ENCODE measurements around the gene GLUL.

The GLUL gene

GRCh38 chr1:182391362-182392049 is at the start of gene GLUL:
GLUL (minus strand) TSS chr1:182391790; CDS start chr1:182388737, 3,053 bp downstream.
- DNase-seq: peak; percentile 78

- no peak for DNase-seq
Observed at GRCh38 chr1:182438326-182438725, 46.7 kb upstream of the GLUL start.

- DNase-seq: no peak
Observed at GRCh38 chr1:182433580-182433979, 42.0 kb upstream of the GLUL start.

GRCh38 chr1:182431278-182431677 is 39.7 kb upstream of the GLUL start:
- no peak for DNase-seq

DNA sequence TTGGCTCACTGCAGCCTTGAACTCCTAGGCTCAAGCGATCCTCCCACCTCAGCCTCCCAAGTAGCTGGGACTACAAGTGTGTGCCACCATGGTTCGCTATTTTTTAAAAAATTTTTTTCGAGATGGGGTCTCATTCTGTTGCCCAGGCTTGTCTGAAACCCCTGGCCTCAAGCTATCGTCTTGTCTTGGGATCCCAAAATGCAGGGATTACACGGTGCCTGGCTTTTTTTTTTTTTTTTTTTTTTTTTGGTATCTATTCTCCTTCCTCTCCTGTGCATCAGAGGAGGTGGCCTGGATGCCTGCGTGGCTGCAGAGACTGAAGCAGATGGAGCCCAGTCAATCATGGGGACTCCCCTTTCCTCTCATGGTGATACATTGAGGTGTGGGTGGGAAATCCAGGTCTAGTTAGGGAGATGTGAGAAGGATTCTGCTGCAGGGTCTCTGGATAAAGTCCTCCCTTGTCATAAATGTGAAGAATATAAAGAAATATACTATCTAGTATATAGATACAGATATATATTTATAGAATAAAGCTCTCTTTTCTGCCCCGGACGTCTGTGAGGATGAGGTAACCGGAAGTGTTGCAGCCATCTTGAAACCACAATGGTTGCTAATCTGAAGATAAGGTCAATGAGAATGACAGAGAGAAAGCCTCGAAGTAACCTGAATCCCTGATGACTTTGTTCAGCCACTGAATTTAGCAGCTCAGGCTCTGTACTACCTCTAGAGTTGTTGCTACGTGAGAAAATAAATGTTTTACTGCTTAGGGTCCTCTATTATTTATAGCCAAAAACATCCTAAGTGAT is 38.9 kb upstream of the GLUL start:
- DNase-seq: peak; percentile 58

DNA sequence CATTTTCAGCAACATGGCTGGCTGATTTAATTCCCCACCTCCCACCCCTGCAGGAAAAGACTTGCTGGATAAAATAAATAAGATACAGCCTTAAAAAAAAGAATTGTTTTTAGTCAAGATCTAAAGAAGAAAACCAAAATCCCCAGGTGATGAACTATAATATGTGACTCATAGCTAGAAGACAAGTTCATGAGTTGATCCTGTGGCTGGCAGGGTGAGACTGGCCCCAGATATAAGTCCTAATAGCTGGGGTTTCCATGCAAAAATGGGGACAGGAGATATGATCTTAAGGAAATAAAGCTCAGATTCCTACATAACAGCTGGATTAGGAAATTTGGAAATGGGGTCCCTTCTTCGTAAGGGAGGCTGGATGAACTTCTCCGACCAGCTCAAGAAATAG is 36.5 kb upstream of the GLUL start:
- no peak for DNase-seq

- DNase-seq: peak; percentile 12
Observed at GRCh38 chr1:182426442-182427430, 35.1 kb upstream of the GLUL start.

DNA sequence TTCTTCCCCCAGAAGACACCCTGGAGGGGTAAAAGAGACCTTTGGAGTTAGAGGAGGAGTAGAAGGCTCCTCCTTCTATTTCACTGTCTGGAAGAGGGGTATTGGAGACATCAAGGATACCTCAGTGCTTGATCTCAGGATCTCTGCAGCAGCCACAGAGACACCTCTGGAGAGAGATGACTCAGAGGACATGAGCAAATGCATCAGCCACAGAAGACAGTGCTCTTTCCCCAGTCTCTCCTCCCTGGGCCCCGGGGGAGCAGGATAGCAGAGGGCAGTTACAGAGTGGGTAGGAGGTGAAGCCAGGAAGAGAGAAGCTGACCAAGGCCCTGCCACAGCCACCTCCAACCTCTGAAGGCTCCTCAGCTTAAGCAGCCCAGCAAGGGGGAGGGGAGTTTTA is 24.2 kb upstream of the GLUL start:
- DNase-seq: no peak

- DNase-seq: no peak
Observed at GRCh38 chr1:182413969-182414368, 22.4 kb upstream of the GLUL start.

DNA sequence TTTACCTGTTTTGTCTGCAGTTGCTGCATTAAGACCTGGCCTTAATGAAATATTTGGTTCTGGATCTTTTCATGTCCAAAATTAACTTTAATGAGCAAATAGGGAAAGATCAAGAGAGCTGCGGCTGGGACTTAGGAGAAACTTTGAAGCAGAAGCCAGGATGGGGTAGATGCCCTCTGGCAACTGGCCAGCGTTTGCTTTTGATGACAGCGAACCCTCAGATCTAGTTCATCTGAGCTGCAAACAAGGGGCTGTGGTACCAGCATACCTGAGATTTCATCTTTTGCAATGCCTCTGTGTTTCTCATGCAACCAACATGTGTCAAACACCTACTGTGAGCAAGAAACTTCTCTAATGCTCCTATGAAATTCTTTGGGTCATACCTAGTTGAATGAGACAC is 21.9 kb upstream of the GLUL start:
- DNase-seq: no peak

- no peak for DNase-seq
Observed at GRCh38 chr1:182410620-182411273, 19.2 kb upstream of the GLUL start.

DNA sequence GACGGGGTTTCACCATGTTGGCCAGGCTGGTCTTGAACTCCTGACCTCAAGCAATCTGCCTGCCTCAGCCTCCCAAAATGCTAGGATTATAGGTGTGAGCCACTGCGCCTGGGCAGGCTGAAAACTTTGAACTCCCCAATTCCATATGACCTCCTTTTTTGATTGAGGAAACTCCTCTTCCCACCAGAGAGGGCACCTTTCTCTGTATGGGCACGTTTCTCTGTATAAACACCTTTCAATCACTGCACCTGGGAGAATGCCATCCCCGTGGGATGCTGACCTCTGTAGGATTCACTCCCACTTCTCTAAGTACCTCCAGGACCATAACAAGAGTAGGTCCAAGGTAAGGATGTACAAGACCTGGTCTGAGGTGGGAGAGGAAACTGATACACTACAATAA is 18.5 kb upstream of the GLUL start:
- no peak for DNase-seq

GRCh38 chr1:182408435-182409075 is 17.0 kb upstream of the GLUL start:
- no peak for DNase-seq

DNA sequence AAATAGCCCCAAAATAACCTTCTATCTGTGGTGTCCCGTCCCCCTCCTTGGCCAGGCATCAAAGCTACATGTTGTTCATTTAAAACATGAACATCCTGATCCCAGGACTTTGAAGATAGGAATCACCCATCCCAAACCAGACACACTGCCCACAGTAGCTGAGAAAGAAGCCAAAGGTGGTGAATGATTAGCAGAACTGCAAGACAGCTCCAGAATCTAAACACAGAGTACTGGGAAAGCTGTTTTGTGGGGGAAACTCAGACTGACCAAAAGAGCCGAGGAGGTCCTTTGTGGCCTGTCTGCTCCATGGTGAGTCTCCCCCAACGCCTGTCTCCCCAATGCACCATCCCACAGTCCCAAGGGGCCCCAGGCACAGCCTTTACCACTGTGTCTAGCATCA is 16.1 kb upstream of the GLUL start:
- no peak for DNase-seq

- no peak for DNase-seq
Observed at GRCh38 chr1:182406012-182406411, 14.4 kb upstream of the GLUL start.

DNA sequence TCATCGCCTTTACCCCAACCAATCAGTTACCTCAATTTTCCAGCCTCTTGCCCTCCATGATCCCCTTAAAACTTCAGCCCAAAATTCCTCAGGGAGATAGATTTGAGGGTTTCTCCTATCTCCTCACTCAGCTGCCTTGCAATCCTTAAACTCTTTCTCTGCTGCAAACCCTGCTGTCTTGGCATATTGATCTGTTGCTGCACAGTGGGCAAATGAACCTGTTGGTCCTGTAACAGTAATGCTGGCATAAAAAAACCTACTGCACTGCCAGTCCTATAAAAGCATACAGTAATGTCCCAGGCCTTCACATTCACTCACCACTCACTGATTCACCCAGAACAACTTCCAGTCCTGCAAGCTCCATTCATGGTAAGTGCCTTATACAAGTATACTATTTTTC is 14.0 kb upstream of the GLUL start:
- no peak for DNase-seq

- no peak for DNase-seq
Observed at GRCh38 chr1:182404781-182405180, 13.2 kb upstream of the GLUL start.

GRCh38 chr1:182400567-182400966 is 9.0 kb upstream of the GLUL start, which contains the start of gene TEDDM1:
TEDDM1 (minus strand) TSS chr1:182400667; CDS start chr1:182400485, 182 bp downstream.
- no peak for DNase-seq

- DNase-seq: no peak
Observed at GRCh38 chr1:182397653-182398393, 6.2 kb upstream of the GLUL start.

DNA sequence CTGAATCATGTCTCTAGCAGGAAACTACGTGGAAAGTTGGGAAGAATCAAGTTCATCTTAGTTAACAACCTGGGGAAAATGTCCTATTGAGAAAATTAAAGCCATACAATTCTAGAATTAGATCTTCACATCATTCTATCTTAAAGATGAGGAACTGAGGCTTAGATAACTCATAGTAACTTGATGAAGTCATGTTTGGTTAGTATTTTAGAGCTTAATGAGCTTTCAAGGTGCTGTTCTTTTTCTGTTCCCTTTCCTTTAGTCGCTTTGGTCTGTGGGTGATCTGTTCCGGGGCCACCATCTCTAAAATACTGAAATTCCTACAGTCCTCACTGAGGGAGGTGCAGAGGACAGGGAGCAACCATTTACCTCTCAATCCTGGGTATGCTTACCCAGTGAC is 4.3 kb upstream of the GLUL start:
- DNase-seq: no peak

DNA sequence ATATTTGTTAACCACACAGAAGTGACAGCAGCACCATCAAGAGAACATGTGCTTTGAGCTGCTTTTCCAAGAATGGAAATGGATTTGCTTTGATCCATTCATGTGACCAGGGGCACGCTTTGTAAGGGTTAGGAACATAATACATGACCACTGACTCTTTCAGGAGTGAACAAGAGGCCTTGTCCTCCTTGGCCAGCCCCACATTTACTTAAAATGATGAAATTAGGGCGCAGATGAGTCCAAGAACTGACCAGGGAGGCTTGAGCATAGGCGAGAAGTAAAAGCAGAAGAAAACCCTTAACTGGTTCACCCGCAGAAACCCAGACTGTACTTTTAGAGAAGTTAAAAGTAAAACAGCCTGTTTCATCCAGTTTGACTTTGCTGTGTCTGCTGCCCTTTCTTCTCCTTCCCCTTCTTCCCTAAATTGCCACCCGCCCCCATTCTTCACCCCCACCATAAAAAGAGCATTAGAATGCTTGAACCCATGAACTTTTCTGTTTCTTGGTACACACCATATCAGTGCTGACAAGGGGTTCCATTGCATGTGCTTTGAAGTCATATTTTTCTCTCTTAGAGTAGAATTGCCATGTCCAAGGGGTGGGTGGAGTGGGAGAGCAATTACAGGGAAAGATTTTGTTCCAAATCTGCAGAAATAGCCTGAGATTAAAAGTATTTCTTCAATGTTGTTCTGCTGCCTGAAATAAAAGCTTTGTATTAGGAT is 2.6 kb upstream of the GLUL start:
- no peak for DNase-seq

Measured in CD4-positive, alpha-beta T cell treated with Interleukin-21 for 1 hour (primary cell).